GM10248 (cell line): ENCODE results near the gene ZFHX2.
"Not testable (repeated sequence)": the region's sequence is repeated elsewhere in the genome, so short reads cannot be mapped to it uniquely, and the experiment has no call there.

Experiments
- CTCF ChIA-PET: fragments of 300-600 bp; sonication (Branson Sonifier 250); formaldehyde crosslinking; extraction: SDS; loops from one replicate; lab custom pipeline; 2021; ENCODE audit warnings: antibody characterized with exemption; lab: Yijun Ruan, JAX
- POLR2A ChIA-PET: fragments of 350-650 bp; sonication (Branson Sonifier 250); formaldehyde crosslinking; extraction: SDS; loops from one replicate; lab custom pipeline; 2020; ENCODE audit warnings: antibody characterized with exemption; lab: Yijun Ruan, JAX
- DNase-seq: peaks from one replicate; pipeline ENCODE4 v3.0.0; 2012; ENCODE audit errors: extremely low spot score
- TF ChIP-seq, protein P1 (sequence below): IDR thresholded peaks from 2 replicates; pipeline ENCODE4 v1.5.1; 2012; ENCODE audit warnings: mild to moderate bottlenecking, low read depth; ENCODE audit errors: extremely low read depth, missing control alignments, control extremely low read depth

Gene ZFHX2

DNA sequence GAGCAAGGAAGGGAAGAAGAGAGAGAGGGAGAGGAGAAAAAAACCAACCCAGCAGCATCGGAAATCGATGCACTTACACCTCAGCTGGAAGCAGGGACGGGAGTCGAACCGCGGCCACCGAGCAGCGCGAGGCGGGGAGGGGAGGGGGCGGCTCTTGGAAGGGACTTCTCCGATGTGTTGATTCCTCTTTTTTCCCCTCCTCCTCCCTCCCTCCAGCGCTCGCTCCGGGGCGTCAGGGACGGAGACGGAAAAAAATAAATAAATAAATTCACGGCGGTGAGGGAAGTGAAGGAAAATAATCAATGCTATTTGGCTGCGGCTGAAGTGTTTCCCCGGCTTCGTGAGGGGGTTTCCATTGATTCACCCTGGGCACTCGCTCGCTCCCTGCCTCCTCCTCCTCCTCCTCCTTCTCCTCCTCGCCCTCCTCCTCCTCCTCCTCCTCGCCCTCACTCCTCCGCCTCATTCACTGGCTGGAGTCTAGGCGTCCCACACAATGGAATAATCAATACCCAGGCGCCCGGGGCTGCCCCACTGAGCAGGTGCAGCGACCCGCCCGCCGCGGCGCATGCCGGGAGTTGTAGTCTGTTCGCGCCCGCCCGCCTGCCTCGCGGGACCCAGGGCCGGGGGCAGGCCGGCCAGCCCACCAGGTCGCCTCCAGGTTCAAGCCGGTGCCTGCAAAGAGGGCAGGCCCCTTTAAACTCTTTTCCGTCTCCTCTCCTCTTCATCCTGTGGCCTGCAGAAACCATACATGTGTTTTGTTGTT, at the start of gene ZFHX2:
Gene ZFHX2, minus strand, starts transcription at position 500 of the 763 bp plus-strand sequence. CDS start 16,440 bp downstream, outside the sequence.
- peak; percentile 87 for DNase-seq
- TF ChIP-seq, protein P1, sequence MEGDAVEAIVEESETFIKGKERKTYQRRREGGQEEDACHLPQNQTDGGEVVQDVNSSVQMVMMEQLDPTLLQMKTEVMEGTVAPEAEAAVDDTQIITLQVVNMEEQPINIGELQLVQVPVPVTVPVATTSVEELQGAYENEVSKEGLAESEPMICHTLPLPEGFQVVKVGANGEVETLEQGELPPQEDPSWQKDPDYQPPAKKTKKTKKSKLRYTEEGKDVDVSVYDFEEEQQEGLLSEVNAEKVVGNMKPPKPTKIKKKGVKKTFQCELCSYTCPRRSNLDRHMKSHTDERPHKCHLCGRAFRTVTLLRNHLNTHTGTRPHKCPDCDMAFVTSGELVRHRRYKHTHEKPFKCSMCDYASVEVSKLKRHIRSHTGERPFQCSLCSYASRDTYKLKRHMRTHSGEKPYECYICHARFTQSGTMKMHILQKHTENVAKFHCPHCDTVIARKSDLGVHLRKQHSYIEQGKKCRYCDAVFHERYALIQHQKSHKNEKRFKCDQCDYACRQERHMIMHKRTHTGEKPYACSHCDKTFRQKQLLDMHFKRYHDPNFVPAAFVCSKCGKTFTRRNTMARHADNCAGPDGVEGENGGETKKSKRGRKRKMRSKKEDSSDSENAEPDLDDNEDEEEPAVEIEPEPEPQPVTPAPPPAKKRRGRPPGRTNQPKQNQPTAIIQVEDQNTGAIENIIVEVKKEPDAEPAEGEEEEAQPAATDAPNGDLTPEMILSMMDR, result no peak
- ChIA-PET CTCF (interaction anchor here (1.1 to 5.8 kb wide), 4 partner anchors 8 to 73 kb away, joined by 4 to 28 read pairs (median 6); no protein-coding TSS in a partner anchor), POLR2A (interaction anchor here (0.7 kb wide), 2 partner anchors 314 to 666 kb away, joined by 3 to 6 read pairs; partner anchors contain the start of gene RNF212B)

- DNase-seq, result no peak
Observed at GRCh38 chr14:23600806-23601205, 49.2 kb upstream of the ZFHX2 start.

GRCh38 chr14:23600322-23600707, 48.8 kb upstream of the ZFHX2 start:
- no peak for DNase-seq
- TF ChIP-seq, protein P1, result no peak
- CTCF ChIA-PET, result interaction anchor here (1.1 to 7.7 kb wide), 5 partner anchors 9 to 330 kb away, joined by 3 to 59 read pairs (median 4); no protein-coding TSS in a partner anchor
- POLR2A ChIA-PET, result no interaction called here

More at GRCh38 chr14:23600806-23601205, 49.2 kb upstream of the ZFHX2 start:
- TF ChIP-seq, protein P1, result no peak
- ChIA-PET CTCF (interaction anchor here (1.1 to 7.7 kb wide), 5 partner anchors 9 to 329 kb away, joined by 3 to 59 read pairs (median 4); no protein-coding TSS in a partner anchor), POLR2A (no interaction called here)

DNA sequence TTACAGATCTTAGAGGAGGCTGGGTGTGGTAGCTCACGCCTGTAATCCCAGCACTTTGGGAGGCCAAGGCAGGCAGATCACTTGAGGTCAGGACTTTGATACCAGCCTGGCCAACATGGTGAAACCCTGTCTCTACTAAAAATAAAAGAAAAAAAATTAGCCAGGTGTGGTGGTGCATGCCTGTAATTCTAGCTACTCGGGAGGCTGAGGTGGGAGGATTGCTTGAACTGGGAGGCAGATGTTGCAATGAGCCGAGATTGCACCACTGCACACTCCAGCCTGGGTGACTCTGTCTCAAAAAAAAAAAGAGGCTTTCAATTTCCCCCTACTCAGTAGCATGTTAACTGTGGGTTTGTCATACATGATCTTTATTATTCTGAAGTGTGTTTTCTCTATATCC, 42.6 kb upstream of the ZFHX2 start:
- POLR2A ChIA-PET, DNase-seq: not testable (repeated sequence)
- CTCF ChIA-PET, result interaction anchor here (1.2 to 4.2 kb wide), 3 partner anchors 31 to 317 kb away, joined by 3 to 12 read pairs (median 4); no protein-coding TSS in a partner anchor

GRCh38 chr14:23590198-23590597, 38.6 kb upstream of the ZFHX2 start:
- TF ChIP-seq, protein P1, result no peak
- CTCF ChIA-PET, result interaction anchor here (0.8 to 4.3 kb wide), 14 partner anchors 9 to 341 kb away, joined by 3 to 95 read pairs (median 12); partner anchors contain the start of gene JPH4
- POLR2A ChIA-PET, result interaction anchor here (0.6 kb wide), 1 partner anchor 18 kb away, joined by 4 read pairs; no protein-coding TSS in a partner anchor
- DNase-seq, result no peak

GRCh38 chr14:23589606-23590005, 38.0 kb upstream of the ZFHX2 start:
- ChIA-PET CTCF (interaction anchor here (0.7 to 4.3 kb wide), 52 partner anchors 8 to 719 kb away, joined by 3 to 95 read pairs (median 6); partner anchors contain the start of genes AP1G2, CIDEB, DHRS2 and DHRS4), POLR2A (no interaction called here)
- TF ChIP-seq, protein P1, result no peak
- no peak for DNase-seq
